ENCODE measurements around the gene CRYL1.

The CRYL1 gene

DNA sequence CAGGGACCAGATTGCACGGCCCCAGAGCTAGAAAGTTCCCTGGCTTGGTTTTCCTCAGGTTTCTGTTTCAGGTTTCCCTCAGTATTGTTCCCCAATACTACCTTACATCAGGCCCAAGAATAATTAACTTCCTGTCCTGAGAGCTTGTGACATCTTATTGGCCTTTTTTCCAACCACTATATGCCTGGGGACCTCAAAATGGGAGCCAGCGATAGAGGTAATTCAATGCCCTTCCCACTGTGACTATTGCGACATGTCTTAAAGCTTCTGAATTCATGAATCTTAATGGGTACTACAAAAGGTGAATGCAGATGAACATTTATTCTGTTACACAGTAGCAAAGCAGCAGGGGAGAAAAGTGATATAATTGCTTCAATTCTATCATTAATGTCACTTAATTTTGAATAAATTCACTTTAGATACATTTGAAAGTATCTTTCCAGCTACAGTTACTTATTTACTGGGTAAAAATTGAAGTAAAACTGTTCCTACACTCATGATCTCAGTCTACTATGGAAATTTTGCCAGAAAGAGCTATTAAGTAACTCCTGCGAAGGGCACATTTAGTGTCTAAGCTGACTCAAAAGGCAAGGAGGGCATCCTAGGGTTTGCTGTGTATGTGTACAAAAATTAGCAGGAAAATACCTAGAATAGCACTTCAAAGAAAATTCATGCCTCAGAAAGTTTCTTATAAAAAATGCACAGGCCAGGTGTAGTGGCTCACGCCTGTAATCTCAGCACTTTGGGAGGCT is 4.1 kb downstream of the CRYL1 start:
- TF ChIP-seq, protein P1, sequence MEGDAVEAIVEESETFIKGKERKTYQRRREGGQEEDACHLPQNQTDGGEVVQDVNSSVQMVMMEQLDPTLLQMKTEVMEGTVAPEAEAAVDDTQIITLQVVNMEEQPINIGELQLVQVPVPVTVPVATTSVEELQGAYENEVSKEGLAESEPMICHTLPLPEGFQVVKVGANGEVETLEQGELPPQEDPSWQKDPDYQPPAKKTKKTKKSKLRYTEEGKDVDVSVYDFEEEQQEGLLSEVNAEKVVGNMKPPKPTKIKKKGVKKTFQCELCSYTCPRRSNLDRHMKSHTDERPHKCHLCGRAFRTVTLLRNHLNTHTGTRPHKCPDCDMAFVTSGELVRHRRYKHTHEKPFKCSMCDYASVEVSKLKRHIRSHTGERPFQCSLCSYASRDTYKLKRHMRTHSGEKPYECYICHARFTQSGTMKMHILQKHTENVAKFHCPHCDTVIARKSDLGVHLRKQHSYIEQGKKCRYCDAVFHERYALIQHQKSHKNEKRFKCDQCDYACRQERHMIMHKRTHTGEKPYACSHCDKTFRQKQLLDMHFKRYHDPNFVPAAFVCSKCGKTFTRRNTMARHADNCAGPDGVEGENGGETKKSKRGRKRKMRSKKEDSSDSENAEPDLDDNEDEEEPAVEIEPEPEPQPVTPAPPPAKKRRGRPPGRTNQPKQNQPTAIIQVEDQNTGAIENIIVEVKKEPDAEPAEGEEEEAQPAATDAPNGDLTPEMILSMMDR (IDR thresholded peaks at IDR 0.05; ENCODE audit: low read depth, low read length), result no peak
- no peak for DNase-seq

DNA sequence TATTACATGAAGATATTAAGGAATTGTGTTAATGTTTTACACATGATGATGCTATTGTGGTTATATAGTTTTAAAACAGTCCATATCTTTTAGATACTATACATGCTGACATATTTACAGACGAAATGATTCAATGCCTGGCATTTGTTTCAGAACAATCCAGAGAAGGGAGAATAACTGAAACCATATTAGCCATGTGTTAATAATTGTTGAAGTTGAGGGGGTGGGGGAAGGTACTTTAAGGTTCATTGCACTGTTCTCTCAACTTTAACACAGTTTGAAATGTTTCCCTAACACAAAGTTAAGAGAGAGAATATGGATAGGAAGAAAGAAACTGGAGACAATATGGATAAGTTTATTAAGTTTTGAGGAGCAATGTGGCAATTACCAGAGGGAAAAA is 5.8 kb downstream of the CRYL1 start:
- no peak for DNase-seq
- TF ChIP-seq, protein P1 (IDR thresholded peaks at IDR 0.05; ENCODE audit: low read depth, low read length), result no peak
- no peaks in the 10 kb centered on the region for H3K9me3 ChIP-seq
- no peaks in the 10 kb centered on the region for H3K36me3 ChIP-seq
- no peaks in the 10 kb centered on the region for H3K27me3 ChIP-seq
- no peaks in the 10 kb centered on the region for H3K4me1 ChIP-seq
- H3K4me3 ChIP-seq (ENCODE audit: low read depth, low read length), result no peak overlapping the region

More for the DNA sequence above, 4.1 kb downstream of the CRYL1 start:
- Histone ChIP-seq H3K9me3 (no peaks in the 10 kb centered on the region), H3K4me3 (ENCODE audit: low read depth, low read length) (no peak overlapping the region), H3K36me3 (no peaks in the 10 kb centered on the region), H3K4me1 (no peaks in the 10 kb centered on the region), H3K27me3 (no peaks in the 10 kb centered on the region)

DNA sequence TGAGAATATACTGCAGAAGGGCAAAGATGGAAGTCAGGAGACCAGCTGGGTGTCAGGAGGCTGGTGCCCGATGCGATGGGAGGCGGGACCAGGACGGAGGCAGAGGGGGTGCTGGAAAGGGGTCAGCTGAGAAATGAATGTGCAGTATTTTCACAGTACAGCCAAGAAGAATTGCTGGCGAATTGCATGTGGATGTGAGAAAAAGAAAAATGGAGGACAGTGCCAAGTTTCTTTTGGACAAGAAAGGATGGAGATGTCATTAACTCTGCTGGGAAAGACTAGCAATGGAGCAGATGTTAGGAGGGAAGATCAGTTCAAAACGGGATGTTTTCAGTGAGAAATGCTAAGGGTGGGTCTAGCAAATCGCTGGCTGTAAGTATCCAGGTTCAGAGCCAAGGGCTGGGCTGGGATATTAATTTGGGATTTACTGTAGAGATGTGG is 7.0 kb downstream of the CRYL1 start:
- Histone ChIP-seq H3K27me3 (no peaks in the 10 kb centered on the region), H3K4me3 (ENCODE audit: low read depth, low read length) (no peak overlapping the region)
- TF ChIP-seq, protein P1 (IDR thresholded peaks at IDR 0.05; ENCODE audit: low read depth, low read length), result no peak

GRCh38 chr13:20514866-20515265 is 10.8 kb downstream of the CRYL1 start:
- TF ChIP-seq, protein P1 (IDR thresholded peaks at IDR 0.05; ENCODE audit: low read depth, low read length), result no peak
- Histone ChIP-seq H3K4me3 (ENCODE audit: low read depth, low read length) (no peak overlapping the region), H3K4me1 (peaks cover 7% of the 10 kb centered on the region), H3K27me3 (no peaks in the 10 kb centered on the region), H3K9me3 (no peaks in the 10 kb centered on the region), H3K36me3 (no peaks in the 10 kb centered on the region)
- no peak for DNase-seq

More for the DNA sequence above, 7.0 kb downstream of the CRYL1 start:
- no peak for DNase-seq
- H3K4me1 ChIP-seq, result no peaks in the 10 kb centered on the region
- H3K9me3 ChIP-seq, result no peaks in the 10 kb centered on the region
- no peaks in the 10 kb centered on the region for H3K36me3 ChIP-seq

DNA sequence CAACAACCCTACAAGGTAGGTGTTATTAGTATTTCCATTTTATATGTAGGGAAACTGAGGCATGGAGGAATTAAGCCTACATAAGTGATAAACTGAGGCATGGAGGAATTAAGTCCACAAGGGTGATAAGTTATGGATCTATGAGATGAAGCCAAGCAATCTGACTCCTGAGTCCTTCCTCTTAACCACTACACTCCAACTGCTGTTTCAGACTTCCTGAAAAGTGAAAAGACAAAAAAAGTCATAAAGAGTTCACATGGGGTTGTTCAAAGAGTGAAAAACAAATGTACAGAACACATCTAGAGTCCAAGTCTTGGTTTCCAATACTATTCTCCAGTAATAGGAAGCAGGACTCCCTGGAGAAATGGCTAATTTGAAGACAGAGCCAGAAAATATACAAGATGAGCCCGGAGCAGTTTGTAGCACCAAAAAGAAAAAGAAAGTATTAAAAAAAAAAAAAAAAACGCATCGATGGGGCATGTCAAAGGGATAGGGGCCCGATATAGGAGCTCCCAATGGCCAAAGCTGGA is 12.1 kb downstream of the CRYL1 start:
- Histone ChIP-seq H3K4me3 (ENCODE audit: low read depth, low read length) (no peak overlapping the region), H3K36me3 (no peaks in the 10 kb centered on the region), H3K9me3 (no peaks in the 10 kb centered on the region), H3K27me3 (no peaks in the 10 kb centered on the region), H3K4me1 (peaks cover 7% of the 10 kb centered on the region)
- TF ChIP-seq, protein P1 (IDR thresholded peaks at IDR 0.05; ENCODE audit: low read depth, low read length), result no peak
- DNase-seq, result no peak

DNA sequence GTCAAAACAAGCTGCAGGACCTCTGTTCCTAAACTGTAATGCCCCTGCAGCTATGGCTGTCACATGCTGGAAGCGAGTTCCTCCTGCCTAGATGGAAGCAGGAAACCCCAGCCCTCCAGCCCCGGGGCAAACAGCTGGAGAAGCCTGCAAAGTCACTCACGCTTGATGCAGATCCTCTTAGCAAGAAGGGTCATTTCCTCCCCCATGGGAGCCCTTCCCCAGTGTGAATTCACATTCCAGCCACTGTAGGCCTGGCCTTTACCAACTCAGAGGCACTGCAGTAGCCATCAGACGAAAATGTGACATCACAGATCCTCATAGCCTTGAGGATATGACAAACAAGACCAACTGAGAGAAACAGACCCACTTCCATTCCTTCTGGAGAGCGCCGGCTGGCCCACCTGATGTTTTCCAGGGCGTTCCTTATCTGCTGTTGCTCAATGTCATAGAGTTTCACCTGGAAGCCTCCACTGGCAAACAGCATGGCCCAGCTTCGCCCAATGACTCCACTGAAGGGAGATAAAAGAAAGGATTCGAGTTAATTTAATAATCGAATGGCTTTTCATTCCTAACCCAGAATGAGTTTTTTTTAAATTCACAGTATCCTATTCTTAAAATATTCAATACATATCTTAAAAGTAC is 13.5 kb downstream of the CRYL1 start:
- peaks cover 7% of the 10 kb centered on the region for H3K4me1 ChIP-seq
- no peaks in the 10 kb centered on the region for H3K36me3 ChIP-seq
- no peaks in the 10 kb centered on the region for H3K27me3 ChIP-seq
- TF ChIP-seq, protein P1 (IDR thresholded peaks at IDR 0.05; ENCODE audit: low read depth, low read length), result no peak
- no peaks in the 10 kb centered on the region for H3K9me3 ChIP-seq
- no peak overlapping the region for H3K4me3 ChIP-seq (ENCODE audit: low read depth, low read length)
- peak; percentile 65 for DNase-seq
